ENCODE results near the gene TTC23L.

GRCh38 chr5:34928267-34928666, 89.3 kb downstream of the TTC23L start:
- TF ChIP-seq CTCF (IDR thresholded peaks at IDR 0.05; ENCODE audit: low read depth, low read length) (no peak), POLR2A (IDR thresholded peaks at IDR 0.05; ENCODE audit: extremely low read depth, insufficient read length) (no peak), MAX (IDR thresholded peaks at IDR 0.05; ENCODE audit: low read depth, low read length) (no peak)

Measured in NB4 (cell line).